Measurements from ENCODE around the gene UVSSA. TPM values are rescaled to one million over a fixed set of nuclear protein-coding genes. Genes with fewer than 3 reads are reported as not detected.
"Not testable (repeated sequence)": the region's sequence is repeated elsewhere in the genome, so short reads cannot be mapped to it uniquely, and the experiment has no call there.

Gene UVSSA
- total and polyA plus RNA-seq, 2 donors, result 7.2 to 13.0 TPM

- DNase-seq (ENCODE audit: extremely low spot score), result no peak
- Histone ChIP-seq H3K27ac (ENCODE audit: low read depth) (no peak overlapping the region), H3K36me3 (ENCODE audit: insufficient read depth) (no peaks in the 10 kb centered on the region), H3K4me1 (ENCODE audit: insufficient read depth) (no peaks in the 10 kb centered on the region), H3K4me3 (ENCODE audit: low read depth, low read length) (no peak overlapping the region)
- WGBS, result 59% methylated on average over 16 of the region's 16 CpGs
These were observed 66.2 kb downstream of the UVSSA start for GRCh38 chr4:1413204-1413663.

- 17% methylated on average over 70 of the region's 77 CpGs for WGBS
- Histone ChIP-seq H3K27ac (ENCODE audit: low read depth) (no peak overlapping the region), H3K4me1 (ENCODE audit: insufficient read depth) (no peaks in the 10 kb centered on the region), H3K36me3 (ENCODE audit: insufficient read depth) (no peaks in the 10 kb centered on the region), H3K4me3 (ENCODE audit: low read depth, low read length) (no peak overlapping the region)
- DNase-seq (ENCODE audit: extremely low spot score), result no peak
These were observed 66.9 kb downstream of the UVSSA start for GRCh38 chr4:1413687-1414479.

DNA sequence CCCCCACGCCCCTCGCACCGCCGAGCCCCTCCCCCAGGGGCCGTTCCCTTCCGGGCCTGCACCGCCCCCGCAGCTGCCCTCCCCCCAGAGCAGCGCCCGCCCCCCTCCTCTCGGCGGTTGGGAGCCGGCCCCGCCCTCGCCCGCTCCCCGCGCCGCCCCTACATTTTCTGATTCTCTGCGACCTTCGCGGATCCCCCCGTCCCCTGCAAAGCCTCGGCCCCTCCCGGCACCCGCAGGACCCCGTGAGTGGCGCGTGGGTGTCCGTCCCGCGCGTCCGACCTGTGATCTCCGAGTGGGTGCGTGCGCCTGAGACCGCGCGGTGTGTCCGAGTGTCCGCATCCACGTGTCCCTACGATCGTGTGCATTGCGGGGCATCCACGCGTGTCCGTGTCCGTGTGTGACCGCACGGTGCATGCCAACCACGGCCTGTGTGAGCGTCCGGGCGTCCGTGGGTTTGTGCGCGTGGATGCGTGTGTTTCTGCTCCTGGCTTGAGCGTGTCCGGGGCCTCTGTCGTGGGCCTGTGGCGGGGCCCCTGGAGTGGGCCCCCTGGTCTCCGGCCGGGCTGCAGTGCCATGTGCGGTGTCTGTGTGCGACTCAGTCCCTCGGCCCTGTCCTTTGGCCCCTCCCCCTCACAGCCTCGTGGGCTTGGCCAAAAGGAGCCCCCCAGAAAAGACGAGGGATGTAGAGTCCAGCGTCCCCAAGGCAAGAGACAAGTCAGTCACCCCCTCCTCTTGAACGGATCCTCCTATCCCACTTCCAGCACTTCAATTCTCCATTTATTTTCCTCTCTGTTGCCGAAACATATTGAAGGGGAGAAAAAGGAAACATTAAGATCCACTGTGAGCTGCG, 68.0 kb downstream of the UVSSA start:
- WGBS, result 29% methylated on average over 71 of the region's 75 CpGs
- no peaks in the 10 kb centered on the region for H3K4me1 ChIP-seq (ENCODE audit: insufficient read depth)
- no peaks in the 10 kb centered on the region for H3K36me3 ChIP-seq (ENCODE audit: insufficient read depth)
- H3K27ac ChIP-seq (ENCODE audit: low read depth), result no peak overlapping the region
- no peak overlapping the region for H3K4me3 ChIP-seq (ENCODE audit: low read depth, low read length)
- no peak for DNase-seq (ENCODE audit: extremely low spot score)

- 61% methylated on average over 13 of the region's 13 CpGs for WGBS
- Histone ChIP-seq H3K4me3 (ENCODE audit: low read depth, low read length) (no peak overlapping the region), H3K36me3 (ENCODE audit: insufficient read depth) (no peaks in the 10 kb centered on the region), H3K27ac (ENCODE audit: low read depth) (no peak overlapping the region), H3K4me1 (ENCODE audit: insufficient read depth) (no peaks in the 10 kb centered on the region)
- DNase-seq (ENCODE audit: extremely low spot score), result no peak
These were observed 68.6 kb downstream of the UVSSA start for GRCh38 chr4:1415681-1415981.

GRCh38 chr4:1416051-1416947, 69.3 kb downstream of the UVSSA start:
- no peak overlapping the region for H3K27ac ChIP-seq (ENCODE audit: low read depth)
- H3K36me3 ChIP-seq (ENCODE audit: insufficient read depth), result no peaks in the 10 kb centered on the region
- DNase-seq (ENCODE audit: extremely low spot score), result no peak
- 61% methylated on average over 27 of the region's 27 CpGs for WGBS
- H3K4me1 ChIP-seq (ENCODE audit: insufficient read depth), result no peaks in the 10 kb centered on the region
- H3K4me3 ChIP-seq (ENCODE audit: low read depth, low read length), result no peak overlapping the region

GRCh38 chr4:1416948-1417260, 69.9 kb downstream of the UVSSA start:
- Histone ChIP-seq H3K27ac (ENCODE audit: low read depth) (no peak overlapping the region), H3K4me1 (ENCODE audit: insufficient read depth) (no peaks in the 10 kb centered on the region), H3K36me3 (ENCODE audit: insufficient read depth) (no peaks in the 10 kb centered on the region), H3K4me3 (ENCODE audit: low read depth, low read length) (no peak overlapping the region)
- no peak for DNase-seq (ENCODE audit: extremely low spot score)
- 54% methylated on average over 7 of the region's 7 CpGs for WGBS

DNA sequence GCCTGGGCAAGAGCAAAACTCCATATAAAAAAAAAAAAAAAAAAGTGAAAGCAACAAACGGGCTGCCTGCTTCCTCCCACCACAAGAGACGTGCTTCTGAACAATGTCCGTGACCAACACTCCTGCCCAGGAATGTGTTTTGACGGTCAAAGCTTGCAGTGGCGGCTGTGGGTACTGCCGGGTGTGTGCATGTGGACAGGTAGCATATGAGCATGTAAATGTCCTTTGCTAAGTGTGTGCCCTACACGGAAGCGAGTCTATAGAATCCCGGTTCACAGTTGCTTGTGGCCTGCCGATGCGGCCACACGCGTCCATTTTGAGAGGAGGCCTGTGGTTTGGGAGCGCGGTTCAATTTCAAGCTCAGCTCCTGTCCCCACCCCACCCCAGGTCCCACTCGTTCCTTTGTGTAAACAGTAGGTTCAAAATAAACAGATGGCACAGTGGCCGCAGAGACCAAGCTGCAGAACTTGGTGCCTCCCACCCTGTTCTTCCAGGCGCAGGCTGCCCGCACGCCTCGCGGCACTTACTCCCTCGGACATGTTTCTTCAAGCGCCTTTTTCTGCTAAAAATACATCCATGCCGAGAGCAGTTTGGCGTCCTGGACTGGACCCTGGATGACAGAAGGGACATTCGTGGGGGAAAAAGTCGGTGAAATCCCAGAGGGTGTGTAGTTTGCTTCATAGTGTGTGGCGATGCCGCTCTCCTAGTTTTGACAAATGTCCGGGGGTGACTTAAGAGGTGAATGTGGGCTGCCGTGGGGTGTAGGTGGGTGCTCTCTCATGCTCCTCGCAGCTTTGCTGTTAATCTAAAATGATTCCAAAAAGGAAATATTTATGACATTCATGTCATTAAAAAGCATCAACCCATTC, 70.7 kb downstream of the UVSSA start:
- 81% methylated on average over 33 of the region's 33 CpGs for WGBS
- Histone ChIP-seq H3K27ac (ENCODE audit: low read depth) (no peak overlapping the region), H3K4me1 (ENCODE audit: insufficient read depth) (no peaks in the 10 kb centered on the region), H3K36me3 (ENCODE audit: insufficient read depth) (no peaks in the 10 kb centered on the region), H3K4me3 (ENCODE audit: low read depth, low read length) (no peak overlapping the region)
- DNase-seq (ENCODE audit: extremely low spot score), result no peak

DNA sequence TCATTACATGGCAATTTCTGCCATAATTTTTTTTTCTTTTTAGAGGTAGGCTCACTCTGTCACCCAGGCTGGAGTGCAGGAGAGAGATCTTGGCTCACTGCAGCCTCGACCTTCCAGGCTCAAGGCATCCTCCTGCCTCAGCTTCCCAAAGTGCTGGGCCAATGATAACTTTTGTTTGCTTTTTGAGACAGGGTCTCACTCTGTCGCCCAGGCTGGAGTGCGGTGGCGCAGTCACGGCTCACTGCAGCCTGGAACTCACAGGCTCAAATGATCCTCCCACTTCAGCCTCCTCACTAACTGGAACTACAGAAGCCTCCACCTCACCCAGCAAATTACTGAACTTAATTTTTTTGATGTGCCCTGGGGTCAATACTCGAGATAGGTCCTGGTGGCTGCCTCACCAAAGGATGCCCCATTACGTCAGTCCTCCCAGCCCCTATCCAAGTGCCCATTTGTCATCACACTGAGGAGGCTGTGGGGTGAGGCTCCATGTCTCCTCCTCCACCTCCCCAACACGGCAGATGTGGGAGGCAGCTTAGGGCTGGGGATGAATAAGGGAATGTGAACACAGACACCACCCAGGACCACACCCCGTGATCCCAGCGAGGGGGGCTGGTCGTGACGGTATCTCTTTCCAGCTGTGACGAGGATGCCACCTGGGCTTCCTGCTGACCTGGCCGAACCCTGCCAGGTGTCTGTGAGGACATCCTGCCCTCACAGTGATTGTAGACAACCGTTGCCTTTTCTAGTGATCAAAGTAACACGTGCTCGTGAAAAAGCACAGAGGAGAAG, 71.7 kb downstream of the UVSSA start:
- Histone ChIP-seq H3K4me1 (ENCODE audit: insufficient read depth) (no peaks in the 10 kb centered on the region), H3K4me3 (ENCODE audit: low read depth, low read length) (no peak overlapping the region), H3K27ac (ENCODE audit: low read depth) (no peak overlapping the region), H3K36me3 (ENCODE audit: insufficient read depth) (no peaks in the 10 kb centered on the region)
- no peak for DNase-seq (ENCODE audit: extremely low spot score)
- WGBS, result 68% methylated on average over 17 of the region's 17 CpGs

DNA sequence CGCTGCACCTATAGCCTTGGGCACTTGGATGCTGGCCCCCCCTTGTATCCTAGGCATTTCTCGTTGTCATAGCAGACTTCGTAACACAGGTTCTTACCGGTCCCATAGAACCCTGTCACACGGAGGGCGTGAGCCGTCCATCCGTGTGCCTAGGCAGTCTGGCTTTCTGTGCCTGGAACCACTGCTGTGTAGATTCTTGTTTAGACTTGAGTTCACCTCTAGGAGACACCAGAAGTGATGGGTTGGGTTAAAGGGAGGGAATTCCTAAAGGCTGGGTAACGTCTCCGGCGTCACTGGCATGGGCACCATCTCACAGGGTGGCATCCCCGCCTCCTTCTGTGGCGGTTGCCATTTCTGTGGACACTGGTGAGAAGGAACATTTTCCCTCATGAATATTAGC, 72.7 kb downstream of the UVSSA start:
- 88% methylated on average over 13 of the region's 13 CpGs for WGBS
- no peaks in the 10 kb centered on the region for H3K36me3 ChIP-seq (ENCODE audit: insufficient read depth)
- H3K27ac ChIP-seq (ENCODE audit: low read depth), result no peak overlapping the region
- H3K4me1 ChIP-seq (ENCODE audit: insufficient read depth), result no peaks in the 10 kb centered on the region
- DNase-seq (ENCODE audit: extremely low spot score), result no peak
- no peak overlapping the region for H3K4me3 ChIP-seq (ENCODE audit: low read depth, low read length)

DNA sequence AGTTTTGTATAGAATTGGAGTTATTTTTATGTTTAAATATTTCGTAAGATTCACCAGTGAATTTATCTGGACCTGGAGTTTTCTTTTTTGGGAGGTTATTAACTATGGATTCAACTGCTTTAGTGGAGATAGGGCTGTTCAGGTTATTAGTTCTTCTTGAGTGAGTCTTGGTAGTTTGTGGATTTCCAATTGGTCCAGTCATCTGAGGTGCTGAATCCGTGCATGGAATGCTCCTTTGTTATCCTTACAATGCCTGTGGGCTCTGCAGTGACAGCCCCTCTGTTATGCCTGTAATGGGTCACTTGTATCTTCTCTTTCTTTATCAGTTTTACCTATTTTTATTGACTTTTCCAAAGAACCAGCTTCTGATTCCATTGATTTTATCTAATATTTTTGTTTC, 74.6 kb downstream of the UVSSA start:
- DNase-seq (ENCODE audit: extremely low spot score), result no peak
- Histone ChIP-seq H3K4me1 (ENCODE audit: insufficient read depth) (no peaks in the 10 kb centered on the region), H3K4me3 (ENCODE audit: low read depth, low read length) (no peak overlapping the region), H3K27ac (ENCODE audit: low read depth) (no peak overlapping the region), H3K36me3 (ENCODE audit: insufficient read depth) (no peaks in the 10 kb centered on the region)
- WGBS, result 40% methylated on average over 2 of the region's 2 CpGs

DNA sequence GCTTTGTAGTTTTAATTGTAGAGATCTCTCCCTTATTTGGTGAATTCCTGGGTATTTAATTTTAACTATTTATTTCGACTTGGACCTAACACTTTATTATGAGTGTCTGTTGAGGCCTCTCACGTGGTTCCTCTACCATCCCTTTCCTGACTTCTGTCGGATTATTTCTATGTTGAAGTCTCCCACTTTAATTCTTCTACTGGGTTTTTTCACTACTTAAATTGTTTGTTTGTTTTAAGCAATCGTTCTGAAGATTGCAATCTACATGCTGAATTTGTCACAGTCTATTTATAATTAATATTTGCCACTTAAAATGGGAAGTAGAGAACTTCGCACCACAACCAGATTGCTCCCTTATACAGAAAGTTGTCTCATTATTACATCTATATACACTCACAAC, 80.0 kb downstream of the UVSSA start:
- 68% methylated on average over 5 of the region's 5 CpGs for WGBS
- no peak overlapping the region for H3K4me3 ChIP-seq (ENCODE audit: low read depth, low read length)
- DNase-seq (ENCODE audit: extremely low spot score), result no peak
- H3K27ac ChIP-seq (ENCODE audit: low read depth), result no peak overlapping the region
- no peaks in the 10 kb centered on the region for H3K36me3 ChIP-seq (ENCODE audit: insufficient read depth)
- no peaks in the 10 kb centered on the region for H3K4me1 ChIP-seq (ENCODE audit: insufficient read depth)

GRCh38 chr4:1443688-1444172, 96.7 kb downstream of the UVSSA start:
- not testable (repeated sequence) for H3K36me3 ChIP-seq (ENCODE audit: insufficient read depth); H3K27ac ChIP-seq (ENCODE audit: low read depth); DNase-seq (ENCODE audit: extremely low spot score); H3K4me3 ChIP-seq (ENCODE audit: low read depth, low read length); H3K4me1 ChIP-seq (ENCODE audit: insufficient read depth)
- WGBS, result 86% methylated on average over 4 of the region's 4 CpGs
